ENCODE results near the gene OGA.

OGA gene

DNA sequence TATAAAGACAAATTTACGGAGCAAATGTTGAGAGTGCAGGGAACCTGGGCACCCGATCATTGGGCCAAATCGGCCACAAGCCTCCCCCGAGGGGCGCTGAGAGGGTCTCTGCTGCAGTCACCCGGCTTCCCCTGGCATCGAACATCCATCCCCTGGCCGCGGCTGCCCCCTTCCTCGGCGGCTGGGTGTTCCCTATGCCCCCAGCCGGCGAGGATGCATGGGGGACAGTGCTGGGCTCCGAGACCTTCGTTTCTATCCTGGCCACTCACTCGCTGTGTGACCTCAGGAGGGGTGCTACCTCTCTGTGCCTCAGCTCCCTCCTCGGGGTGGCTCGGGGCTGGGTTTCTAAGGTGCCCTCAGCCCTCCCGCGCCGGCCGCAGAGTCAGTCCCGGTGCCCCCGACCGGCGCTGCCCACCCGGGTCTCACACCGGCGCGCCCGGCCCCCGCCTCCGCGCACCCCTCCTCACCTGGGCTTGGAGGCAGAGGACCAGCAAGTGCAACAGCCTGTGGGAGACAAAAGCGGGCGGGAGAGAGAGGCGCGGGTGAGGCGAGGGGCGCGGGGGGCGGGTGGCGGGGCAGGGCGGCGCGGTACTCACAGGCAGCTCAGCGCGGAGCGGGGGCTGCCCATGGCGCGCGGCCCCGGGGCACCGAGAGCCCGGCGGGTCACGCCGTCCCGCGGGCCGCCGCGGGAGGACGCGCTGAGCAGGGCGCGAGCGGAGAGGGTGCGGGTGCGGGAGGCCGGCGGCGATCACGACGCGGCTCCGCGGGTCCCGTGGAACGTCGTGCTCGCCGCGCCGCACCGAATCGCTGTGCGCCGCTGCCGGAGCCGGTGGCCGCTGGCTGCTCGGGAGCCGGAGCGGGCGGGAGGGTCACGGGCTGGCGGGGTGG, 42.7 kb downstream of the OGA start, which contains the start of gene FGF8:
TSS of gene FGF8 (minus strand) at position 842 of the 888 bp plus-strand sequence. CDS start at position 628, 214 bp downstream.
- DNase-seq (ENCODE audit: low read depth): no peak

DNA sequence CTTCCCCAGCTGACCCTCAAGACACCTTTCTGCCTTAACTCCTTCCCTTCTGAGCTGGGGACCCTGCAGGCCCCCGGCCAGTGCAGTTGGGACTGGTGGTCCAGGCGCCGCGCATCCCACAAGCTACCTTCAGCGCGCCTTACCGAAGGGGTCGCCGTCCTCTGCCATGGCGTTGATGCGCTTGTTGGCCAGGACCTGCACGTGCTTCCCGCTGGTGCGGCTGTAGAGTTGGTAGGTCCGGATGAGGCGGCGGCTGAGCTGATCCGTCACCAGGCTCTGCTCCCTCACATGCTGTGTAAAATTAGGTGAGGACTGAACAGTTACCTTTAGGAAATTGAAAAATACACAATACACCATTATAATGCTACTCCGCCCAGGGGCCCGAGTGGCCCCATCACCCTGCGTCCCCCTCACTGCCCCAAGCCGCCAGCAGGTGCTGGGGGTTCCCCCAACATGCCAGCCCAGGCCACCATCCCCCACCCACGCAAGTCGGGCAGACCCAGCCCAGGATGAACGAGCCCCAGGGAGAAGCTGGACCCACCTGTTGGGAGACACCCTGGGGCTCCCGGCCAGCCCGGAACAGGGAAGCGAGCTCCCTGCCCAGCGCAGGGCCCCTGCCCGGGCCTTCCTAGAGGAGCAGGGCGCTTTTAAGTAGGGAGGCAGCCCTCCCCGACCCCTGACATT, 43.5 kb downstream of the OGA start:
- DNase-seq (ENCODE audit: low read depth): no peak

DNA sequence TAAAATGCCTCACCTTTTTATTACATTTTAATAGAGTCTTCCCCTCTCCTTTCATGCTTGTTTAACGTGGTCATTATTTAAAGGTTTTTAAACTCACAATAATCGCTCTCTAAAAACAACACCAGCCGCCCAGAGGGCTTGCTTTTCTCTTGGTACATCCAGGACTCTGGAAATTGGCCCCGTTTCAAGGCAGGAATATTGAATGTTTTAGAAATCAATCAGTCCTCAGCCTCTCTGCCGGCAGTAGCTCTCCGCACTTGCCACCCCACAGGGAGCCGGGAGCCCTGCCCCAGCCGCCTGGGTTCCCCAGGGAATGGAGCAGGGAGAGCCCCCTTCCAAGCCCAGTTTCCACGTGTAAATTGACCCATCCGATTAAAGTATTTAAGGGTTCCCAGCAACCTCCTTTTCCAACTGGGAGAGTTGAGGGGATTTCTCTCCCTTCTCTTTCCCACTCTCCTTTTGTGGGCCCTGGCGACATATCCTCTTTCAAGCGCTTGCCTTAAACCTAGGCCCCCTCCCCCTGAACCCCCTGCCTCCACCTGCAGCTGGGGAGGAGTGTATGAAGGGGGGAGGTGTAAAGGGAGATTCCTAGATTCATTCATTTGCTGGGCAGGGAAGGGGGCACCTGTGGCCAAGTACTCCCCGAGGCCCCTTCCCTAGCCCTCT, 44.2 kb downstream of the OGA start:
- DNase-seq (ENCODE audit: low read depth): no peak

DNA sequence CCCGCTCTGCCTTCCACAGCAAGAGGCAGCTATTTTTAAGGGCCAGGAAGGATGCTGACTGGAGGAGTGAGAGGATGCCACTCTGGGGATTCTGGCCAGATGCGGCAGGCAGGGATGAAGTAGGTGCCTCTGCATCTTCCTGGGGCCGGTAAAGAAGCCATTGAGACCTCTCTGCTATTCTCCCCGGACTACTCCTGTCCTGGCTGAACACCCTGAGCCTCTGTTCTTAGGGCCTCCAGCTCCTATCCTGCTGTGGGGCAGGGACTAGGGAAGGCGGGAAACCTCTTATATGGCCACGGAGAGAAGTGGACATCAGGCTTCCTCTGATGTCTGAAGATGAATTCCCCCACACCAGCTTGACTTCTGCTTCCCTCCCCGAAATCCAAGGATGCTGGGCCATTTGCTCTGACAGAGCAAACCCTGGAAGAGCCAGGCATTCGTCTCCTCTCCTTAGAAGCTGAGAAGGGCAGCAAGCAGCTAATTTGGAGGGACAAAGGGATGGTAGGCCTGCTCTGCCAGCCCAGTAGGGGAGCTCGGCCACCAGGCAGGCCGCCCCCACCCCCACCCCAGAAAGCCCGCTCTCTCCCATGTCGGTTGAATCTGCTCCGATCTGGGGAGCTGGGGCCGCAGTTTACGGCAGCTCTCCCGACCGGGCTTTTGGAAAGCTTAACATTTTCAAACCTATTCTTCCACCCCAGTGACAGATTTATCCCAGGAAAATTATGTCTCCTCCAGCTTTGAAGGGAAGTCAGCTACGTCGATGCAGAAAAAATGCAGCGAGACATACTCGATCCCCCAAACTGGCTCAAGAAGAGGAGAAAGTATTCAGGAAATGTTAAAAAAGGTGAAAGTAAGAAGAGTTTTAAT, 45.1 kb downstream of the OGA start:
- no peak for DNase-seq (ENCODE audit: low read depth)

DNA sequence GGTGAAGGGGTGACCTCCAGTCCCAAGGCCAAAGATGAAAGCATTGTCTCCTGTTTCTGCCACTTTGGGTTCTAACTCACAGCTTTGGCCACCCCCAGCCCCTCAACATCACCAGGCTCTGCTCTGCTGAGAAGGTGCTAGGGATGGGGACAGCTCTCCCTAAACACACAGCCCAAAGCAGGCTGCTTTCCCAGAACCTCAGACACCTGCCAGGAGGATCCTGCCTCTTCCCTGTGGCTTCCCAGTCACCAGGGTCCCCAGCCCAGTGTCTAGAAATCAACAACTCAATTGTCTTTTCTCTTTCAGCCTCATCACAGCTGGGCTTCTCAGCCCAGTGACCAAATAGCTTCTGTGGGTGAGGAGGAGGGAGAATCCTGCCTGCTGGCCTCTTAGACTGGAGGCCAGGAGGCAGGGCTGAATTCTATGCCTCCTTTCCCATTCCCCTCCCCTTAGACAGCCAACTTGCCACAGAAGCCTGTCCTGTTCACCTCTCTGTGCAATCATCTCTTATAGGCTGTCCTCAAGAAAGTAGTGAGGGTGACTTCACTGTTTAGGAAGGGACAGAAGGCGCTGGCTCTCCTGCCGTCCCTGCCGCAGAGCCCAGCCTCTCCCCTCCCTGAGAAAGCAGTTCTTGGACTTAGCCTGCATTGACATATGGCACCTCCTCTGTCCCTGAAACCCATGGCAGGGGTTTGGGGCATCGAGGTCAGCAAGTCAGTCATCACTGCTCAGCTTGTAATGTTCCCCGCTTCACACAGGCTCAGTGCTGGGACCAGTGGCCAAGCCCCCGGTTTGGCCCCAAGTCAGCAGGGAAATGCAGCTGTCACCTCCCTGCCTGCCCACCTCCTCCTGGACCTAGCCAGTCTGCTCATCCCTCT, 46.0 kb downstream of the OGA start:
- no peak for DNase-seq (ENCODE audit: low read depth)

DNA sequence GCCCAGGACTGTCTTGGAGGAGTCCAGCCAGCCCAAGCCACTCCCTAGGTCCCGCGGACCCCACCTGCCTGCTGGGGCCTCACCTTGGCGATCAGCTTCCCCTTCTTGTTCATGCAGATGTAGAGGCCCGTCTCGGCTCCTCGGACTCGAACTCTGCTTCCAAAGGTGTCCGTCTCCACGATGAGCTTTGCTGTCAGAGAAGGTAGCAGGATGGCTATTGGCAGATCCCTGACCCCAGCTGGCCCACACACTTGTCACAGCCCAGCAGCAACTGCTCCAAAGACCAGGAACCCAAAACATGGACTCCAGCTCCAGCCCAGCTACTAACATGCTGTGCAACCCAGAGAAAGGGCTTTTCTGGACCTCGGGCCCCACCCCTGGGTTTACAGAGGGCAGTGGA, 46.9 kb downstream of the OGA start:
- DNase-seq (ENCODE audit: low read depth): no peak

DNA sequence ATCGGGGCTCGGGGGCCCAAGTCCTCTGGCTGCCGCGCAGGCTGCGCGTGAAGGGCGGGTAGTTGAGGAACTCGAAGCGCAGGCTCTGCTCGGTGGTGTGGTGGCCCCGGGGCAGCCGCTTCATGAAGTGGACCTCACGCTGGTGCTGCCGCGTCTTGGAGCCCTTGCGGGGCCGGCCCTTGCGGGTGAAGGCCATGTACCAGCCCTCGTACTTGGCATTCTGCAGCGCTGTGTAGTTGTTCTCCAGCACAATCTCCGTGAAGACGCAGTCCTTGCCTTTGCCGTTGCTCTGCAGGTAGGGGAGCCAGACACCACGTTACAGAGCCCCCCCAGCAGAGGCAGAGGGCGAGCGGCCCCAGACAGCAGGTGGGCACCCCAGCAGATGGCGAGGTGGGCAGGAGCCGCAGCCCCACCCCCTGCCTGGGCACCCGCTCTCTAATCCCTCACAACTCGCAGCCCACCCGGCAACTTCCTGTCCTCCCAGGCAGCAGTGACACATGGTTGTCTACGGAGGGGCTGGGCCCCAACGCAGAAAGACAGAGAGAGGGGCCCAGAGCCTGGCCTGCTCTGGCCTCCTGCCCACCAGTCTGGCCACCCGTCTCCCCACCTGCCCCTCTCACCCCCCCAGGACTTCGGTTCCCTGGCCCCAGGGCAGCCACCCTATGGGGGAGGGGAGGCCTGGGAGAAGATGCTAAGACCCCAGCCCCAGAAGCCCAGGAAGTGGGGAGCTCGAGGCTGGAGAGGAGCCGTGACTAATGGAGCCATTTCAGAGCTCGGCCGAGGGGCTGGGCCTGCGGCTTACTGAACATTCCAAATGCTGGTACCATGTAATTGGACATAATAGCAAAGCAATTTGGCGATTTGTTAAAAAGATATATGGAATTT, 47.7 kb downstream of the OGA start:
- no peak for DNase-seq (ENCODE audit: low read depth)

DNA sequence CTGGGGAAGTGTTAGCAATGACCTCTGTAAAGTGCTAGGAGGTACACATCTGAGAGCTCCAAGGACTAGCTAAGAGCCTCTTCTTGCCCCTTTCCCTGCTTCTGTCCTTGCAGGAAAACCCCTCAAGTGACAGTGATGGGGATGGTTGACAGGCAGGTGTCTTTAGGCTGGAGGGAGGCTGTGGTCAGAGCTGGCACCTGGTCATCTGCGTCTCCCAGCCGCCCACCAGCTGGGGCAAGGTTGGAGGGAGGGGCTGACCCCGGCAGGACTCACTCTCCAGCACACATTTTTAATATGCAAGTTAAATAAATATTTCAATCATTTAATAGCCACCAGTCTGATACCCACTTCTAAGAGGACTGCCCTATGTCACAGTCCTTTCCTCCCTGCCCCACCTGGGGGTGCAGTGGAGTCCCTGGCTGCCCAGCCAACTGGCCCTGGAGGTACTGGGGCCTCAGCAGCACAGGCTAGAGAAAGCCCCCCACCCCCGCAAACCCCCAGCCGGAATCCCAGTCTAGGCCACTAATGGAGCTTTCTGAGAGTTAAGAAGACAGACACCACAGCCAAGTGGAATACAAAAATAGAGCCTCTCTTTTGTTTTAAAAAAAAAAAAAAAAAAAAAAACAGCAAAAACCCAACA, 48.6 kb downstream of the OGA start:
- no peak for DNase-seq (ENCODE audit: low read depth)

DNA sequence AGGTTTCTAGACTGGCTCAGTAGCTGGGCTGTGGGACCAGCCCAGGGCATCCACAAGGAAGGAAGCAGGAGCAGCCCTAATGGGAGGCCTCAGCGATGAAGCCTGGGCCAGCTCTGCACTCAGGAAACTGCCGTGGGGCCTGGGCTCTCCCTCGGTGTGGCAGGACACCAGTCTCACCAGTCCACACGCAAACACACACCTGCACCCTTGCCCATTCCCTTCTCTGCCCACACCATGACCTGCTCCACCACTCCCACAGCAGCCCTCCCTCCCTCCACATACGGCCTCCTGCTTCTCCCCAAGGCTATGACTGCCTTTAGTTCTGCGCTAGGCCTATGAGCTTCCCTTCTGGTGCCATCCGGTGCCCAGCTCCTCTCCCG, 49.5 kb downstream of the OGA start:
- no peak for DNase-seq (ENCODE audit: low read depth)

DNA sequence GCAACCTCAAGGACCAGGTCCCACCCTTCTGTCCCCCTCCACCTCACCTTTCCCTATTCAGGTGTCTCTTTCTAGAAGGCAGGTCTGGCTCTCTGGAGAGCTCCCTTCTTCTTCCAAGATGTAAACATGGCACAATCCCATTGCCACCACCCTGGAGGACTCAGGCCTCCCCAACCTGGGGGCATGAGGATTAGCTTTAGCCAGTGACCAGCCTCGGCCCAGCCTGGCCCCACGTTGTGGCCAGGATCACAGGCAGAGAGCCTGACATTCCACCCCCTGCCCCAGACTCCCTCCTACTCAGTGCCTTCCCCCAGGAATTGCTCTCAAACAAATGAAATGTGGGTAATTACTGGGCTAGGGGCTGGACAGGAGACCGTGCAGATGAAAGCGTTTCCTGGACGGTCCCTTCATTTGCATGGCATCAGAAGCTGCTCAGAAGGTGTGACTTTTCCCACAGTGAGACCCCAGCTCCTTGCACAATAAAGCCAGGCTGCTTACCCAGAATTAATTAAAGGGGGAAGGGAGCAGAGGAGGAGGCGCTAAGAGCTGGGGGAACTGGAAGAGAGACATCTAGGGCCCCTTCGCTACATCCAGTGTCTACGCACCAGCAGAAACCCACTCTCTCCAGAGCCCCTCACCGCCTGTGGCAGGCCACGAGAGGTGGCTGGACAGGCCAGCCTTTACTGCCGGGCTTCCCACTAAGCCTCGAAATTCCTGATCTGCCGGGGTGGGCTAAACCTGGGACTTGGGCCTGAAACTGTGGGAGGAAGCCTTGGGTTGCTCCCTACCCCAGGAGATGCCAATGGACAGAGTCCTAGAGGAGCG, 50.1 kb downstream of the OGA start:
- no peak for DNase-seq (ENCODE audit: low read depth)

DNA sequence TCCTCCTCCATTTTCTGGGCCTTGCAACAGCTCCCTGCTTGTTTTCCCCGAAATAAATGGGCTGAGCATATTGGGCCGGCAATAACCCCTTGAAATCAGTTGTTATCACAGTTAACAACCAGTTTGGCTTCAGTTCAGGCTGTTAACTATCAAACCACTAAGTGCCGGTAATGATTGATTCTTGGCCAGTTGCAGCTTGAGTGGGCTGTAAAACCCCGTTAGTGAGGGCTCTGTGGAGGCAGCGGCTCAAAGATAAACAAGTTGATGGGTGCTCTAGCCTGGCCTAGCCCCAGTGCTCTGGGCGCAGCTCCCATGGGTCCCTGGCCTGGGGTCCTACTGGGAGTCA, 50.7 kb downstream of the OGA start:
- DNase-seq (ENCODE audit: low read depth): no peak

DNA sequence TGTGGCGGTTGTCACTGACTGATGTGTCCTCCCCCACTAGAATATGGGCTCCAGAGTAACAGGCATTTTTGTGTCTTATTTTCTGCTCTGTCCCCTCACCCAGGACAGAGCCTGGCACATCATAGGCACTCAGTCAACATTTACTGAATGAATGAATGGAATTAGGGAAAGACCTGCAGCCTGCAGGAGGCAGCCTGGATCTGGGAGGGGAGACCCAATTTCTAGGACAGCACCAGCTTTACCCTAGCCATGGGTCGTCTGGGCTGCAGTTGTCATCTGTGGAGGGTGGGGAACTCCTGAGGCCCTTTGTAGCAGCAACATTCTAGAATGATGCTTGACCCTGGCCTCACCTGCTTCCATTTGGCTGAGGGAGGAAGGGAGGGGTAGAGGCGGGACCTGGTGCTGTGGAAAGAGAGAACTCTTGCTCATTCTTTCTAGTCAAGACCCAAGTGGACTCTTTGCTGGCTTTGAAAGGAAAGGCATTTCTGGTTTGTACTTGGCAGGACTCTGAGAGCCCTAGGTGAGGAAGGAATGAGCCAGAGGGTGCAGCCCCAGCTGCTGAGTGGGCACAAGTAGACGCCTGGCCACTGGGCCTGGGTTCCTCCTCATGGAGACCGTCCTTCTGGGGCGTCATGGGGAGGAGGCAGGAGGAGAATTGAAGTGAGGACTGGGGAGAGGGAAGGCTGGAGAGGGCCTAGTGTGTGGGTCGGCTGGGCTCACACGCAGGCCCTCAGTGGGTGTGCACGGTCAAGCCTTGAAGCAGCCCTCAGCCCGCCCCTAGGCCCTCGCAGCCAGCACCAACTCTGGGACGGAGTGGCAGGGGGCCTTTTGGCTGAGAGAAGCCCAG, 51.3 kb downstream of the OGA start:
- no peak for DNase-seq (ENCODE audit: low read depth)

DNA sequence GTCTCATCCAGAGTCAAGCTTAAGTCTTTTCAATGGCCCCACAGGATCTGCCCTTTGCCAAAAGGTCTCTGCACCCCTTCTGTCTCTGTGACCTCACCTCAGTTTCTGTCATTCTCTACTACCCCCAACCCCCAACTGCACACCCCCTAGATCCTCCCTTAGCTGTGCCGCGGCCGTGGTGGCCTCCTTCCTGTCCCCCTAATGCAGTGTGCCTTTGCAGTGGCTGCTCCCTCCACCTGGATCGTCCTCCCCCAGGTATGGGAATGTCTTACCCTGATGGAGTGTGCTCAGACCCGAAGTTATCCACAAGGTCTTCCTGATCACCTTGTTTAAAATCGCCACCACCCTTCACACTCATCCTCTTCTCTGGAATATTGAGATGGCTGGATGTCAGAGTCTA, 51.9 kb downstream of the OGA start:
- no peak for DNase-seq (ENCODE audit: low read depth)

DNA sequence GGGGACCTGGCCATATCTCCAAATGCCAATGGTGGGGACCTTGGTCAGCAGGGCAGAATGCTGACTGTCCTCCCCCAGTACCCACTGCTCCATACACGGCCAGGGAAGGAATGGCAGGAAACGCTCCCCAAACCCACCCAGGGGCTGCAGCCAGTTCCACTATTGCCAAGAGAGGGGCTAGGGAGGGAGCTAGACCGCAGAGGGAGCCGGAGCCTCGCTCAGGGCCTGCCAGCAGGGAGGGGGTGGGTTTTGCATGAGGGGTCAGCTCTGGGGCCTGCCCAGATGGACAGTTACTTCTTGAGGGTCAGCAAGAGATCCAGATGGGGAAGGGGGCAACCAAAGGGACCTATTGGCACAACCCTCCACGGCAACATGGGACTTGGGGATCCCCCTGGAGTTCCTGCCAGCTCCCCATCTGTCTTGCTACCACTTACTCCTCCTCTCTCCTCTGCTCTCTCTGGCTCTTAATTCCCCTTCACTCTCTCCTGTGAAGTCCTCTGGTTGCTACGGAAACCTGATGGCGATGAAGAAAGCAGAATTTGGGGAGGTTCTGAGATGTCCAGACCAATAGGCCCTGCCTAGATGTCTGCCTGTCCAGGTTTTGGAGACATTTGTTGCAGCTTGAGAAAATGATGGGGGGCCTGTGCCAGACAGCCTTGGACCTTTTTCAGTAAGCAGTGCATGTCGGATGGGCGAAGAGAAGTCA, 55.0 kb downstream of the OGA start:
- DNase-seq (ENCODE audit: low read depth): no peak

DNA sequence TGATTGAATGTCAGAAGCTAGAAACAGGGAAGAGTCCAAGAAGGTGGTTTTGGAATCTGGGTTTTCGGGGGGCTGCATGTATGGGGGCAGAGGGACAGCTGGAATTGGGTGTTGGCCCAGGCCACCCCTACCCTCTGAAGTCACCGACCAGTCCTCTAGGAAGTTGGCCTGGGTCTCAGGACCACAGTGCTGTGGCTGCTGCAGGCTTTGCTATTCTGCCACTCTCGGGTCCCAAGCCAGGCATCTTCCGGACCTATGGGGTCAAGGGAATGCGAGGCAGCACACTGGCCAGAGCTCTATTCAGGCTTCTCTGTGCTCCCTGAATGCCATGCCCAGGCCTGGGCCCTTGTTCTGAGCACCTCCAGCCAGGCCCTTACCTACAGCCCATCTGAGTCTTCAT, 55.5 kb downstream of the OGA start:
- no peak for DNase-seq (ENCODE audit: low read depth)

DNA sequence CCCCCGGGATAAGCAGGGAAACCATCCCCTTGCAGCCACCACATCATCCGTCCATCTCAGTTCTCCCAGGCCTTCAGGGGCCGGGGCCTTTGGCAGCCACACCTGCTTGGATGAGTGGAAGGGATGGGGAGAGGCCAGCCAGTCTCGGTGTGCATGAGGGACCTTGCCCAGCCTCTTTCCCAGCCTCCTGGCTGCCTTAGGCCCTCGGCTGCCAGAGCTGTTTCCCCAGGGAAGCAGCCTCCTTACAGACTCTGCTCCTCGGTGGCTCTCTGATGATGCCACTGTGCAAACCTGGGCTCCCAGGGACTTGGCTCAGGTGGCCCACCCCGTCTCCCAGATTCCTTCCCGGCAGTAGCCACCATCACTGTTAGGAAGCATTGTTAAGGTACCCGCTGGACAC, 57.0 kb downstream of the OGA start:
- no peak for DNase-seq (ENCODE audit: low read depth)

DNA sequence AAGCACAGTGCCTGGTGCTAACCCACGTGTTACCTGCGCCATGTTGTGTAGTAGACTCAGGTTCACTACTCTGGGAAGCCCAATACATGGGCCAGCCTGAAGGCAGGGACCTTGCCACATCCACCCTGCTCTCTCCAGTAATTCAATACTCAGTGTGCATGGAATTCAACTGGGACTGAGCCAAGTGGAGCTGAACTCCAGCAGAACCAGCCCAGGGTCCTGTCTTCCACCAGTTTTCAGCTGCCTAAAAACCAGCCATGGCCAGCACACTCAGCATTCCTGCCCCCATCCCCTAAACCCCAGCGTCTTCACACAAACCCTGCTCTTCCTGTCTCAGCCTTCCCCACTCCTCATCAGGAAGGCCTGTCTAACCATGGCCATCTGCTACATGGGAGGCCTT, 57.7 kb downstream of the OGA start:
- no peak for DNase-seq (ENCODE audit: low read depth)

All from fibroblast of the conjunctiva (primary cell).